Dermis microvascular lymphatic vessel endothelial cell (primary cell): ENCODE data around the gene TEC. TPM values are rescaled to one million over a fixed set of nuclear protein-coding genes. Genes with fewer than 3 reads are reported as not detected.

Source experiments
- DNase-seq, 2 donors: peaks; one replicate each; pipeline versions ENCODE4 v3.0.0 to v3.0.0-alpha.2; 2010; ENCODE audit warnings: low read depth in 2 of 2
- total RNA-seq: library from RNA; depleted of rRNA; stranded (reverse); fragments of >200 nt; gene quantifications from 2 replicates; pipeline ENCODE4 v1.2.1, GENCODE V29; 2014

The TEC gene
- total RNA-seq, 1 donor from 2014 or later: 0.51 TPM

DNA sequence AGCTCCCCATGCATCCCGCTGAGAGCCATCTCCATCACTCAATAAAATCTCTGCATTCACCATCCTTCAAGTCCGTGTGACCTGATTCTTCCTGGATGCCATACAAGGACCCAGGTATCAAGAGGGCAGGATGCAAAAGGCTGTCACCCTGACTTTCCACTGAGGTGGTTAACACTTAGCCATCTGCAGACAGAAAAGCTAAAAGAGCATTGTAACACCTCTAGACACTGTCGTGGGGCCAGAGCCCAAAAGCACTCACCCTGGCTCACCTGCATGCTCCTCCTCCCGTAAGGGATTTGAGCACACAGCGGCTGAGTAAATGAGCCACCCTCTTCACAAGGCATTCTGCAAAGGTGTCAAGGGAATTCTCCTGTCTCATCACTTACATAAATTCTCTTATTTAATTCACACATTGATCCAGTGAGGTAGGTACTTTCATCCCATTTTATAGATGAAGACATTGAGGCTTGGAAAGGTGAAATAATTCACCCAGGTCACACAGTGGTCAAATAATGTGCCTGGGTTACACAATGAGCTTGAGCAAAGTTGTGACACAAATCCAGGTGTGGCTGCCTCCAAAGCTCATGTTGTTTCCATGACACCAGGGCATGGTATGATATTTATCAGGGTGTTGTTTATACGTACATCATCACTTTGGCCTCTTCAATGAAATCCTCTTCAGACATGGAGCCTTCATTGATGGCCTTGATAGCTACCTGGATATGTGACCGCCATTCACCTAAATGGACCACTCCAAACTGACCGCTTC is 183.6 kb downstream of the TEC start:
- DNase-seq: no peak

Other genes starting within 250 kb of the TEC start
- under 0.01 and 0.13 TPM in 2 replicates for gene TXK, start 135.6 kb downstream of the TEC start, total RNA-seq
- 14.8 and 18.1 TPM in 2 replicates for gene SLAIN2, start 71.7 kb upstream of the TEC start, total RNA-seq
- gene SLC10A4, start 213.5 kb upstream of the TEC start, total RNA-seq: under 0.01 and 0.13 TPM in 2 replicates
- not detected in 2 replicates for gene ZAR1, start 220.4 kb upstream of the TEC start, total RNA-seq